Germinal center (tissue), 1 donor: ENCODE results near the gene ATRX.
A peak's percentile ranks its signal among the peaks of the same experiment; 100 is the strongest.
"Not testable (repeated sequence)": the region's sequence is repeated elsewhere in the genome, so short reads cannot be mapped to it uniquely, and the experiment has no call there.

Source experiments
- DNase-seq: peaks from one replicate; pipeline ENCODE4 v3.0.0; 2012; ENCODE audit warnings: mixed read lengths, low spot score

Gene ATRX

GRCh38 chrX:77785486-77786364, at the start of gene ATRX:
Gene ATRX (minus strand): TSS chrX:77786216. CDS start chrX:77786001, 215 bp downstream.
- DNase-seq = peak; percentile 86

- DNase-seq = not testable (repeated sequence)
Measured at GRCh38 chrX:77831544-77831943, 45.5 kb upstream of the ATRX start.

GRCh38 chrX:77821989-77822388, 36.0 kb upstream of the ATRX start:
- not testable (repeated sequence) for DNase-seq

GRCh38 chrX:77820091-77820727, 34.2 kb upstream of the ATRX start:
- no peak for DNase-seq

DNA sequence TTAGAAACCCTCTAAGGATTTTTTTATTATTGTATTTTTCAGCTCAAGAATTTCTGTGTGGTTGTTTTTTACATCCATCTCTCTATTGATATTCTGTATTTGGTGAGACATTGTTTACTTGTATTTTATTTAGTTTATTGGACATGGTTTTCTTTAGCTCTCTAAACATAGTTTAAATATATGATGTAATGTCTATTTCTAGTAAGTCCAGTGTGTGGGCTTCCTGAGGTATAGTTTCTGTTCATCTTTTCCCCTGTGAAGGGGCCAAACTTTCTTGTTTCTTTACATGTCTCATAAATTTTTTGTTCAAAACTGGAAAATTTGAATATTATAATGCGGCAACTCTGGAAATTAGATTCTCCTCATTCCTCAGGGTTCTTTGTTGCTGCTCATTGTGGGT, 28.2 kb upstream of the ATRX start:
- DNase-seq = no peak

- no peak for DNase-seq
Measured at GRCh38 chrX:77802201-77802600, 16.2 kb upstream of the ATRX start.

GRCh38 chrX:77795124-77795523, 9.1 kb upstream of the ATRX start:
- no peak for DNase-seq

- no peak for DNase-seq
Measured at GRCh38 chrX:77793946-77794345, 7.9 kb upstream of the ATRX start.

GRCh38 chrX:77788050-77788449, 2.0 kb upstream of the ATRX start:
- no peak for DNase-seq

DNA sequence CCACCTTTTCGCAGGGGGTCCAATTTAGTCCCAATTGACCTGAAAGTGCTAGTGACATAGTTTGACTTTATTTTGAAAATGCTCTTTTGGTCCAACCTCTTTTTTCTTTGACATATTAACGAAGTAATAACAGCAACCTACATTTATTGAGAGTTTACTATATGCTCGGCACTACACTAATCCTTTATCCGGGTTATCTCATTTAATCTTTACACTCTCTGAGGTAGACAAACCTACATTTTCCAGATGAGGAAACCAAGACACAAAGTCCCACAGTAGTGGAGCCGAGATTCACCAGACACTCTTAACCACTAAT, 307 bp upstream of the ATRX start:
- DNase-seq = peak; percentile 2

GRCh38 chrX:77779695-77780094, 6.3 kb downstream of the ATRX start:
- DNase-seq = no peak

DNA sequence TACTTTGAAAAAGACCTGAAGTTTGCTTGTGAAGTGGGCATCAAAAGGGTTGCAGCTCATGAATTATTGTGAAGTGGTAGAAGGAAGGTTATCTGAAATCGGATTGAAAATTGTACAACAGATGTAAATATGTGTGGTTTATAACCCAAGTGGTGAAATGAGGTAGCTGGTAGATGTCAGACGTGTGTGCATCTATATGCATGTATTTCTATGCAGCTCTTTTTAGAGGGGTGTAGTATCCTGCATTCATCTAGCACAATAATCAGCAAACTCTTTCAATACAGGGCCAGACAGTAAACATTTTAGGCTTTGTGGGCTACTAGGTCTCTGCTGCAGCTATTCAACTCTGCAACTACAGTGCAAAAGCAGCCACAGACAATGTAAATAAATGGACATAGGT, 9.4 kb downstream of the ATRX start:
- DNase-seq = no peak

GRCh38 chrX:77771601-77772000, 14.4 kb downstream of the ATRX start:
- no peak for DNase-seq

- DNase-seq = no peak
Measured at GRCh38 chrX:77768787-77769186, 17.2 kb downstream of the ATRX start.

DNA sequence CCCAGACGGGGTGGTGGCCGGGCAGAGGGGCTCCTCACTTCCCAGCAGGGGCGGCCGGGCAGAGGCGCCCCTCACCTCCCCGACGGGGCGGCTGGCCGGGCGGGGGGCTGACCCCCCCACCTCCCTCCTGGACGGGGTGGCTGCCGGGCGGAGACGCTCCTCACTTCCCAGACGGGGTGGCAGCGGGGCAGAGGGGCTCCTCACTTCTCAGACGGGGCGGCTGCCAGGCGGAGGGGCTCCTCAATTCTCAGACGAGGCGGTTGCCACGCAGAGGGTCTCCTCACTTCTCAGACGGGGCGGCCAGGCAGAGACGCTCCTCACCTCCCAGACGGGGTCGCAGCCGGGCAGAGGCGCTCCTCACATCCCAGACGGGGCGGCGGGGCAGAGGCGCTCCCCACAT, 19.8 kb downstream of the ATRX start:
- not testable (repeated sequence) for DNase-seq

GRCh38 chrX:77755561-77755960, 30.5 kb downstream of the ATRX start:
- DNase-seq = no peak

DNA sequence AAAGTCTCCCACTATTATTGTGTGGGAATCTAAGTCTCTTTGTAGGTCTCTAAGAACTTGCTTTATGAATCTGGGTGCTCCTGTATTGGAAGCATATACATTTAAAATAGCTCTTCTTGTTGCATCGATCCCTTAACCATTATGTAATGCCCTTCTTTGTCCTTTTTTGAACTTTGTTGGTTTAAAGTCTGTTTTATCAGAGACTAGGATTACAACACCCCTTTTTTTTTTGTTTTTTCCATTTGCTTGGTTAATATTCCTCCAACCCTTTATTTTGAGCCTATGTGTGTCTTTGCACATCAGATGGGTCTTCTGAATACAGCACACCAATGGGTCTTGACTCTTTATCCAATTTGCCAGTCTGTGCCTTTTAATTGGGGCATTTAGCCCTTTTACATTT, 32.1 kb downstream of the ATRX start:
- not testable (repeated sequence) for DNase-seq

GRCh38 chrX:77749695-77750094, 36.3 kb downstream of the ATRX start:
- no peak for DNase-seq

GRCh38 chrX:77743720-77744119, 42.3 kb downstream of the ATRX start:
- DNase-seq = no peak

- DNase-seq = no peak
Measured at GRCh38 chrX:77742788-77743476, 43.1 kb downstream of the ATRX start.

DNA sequence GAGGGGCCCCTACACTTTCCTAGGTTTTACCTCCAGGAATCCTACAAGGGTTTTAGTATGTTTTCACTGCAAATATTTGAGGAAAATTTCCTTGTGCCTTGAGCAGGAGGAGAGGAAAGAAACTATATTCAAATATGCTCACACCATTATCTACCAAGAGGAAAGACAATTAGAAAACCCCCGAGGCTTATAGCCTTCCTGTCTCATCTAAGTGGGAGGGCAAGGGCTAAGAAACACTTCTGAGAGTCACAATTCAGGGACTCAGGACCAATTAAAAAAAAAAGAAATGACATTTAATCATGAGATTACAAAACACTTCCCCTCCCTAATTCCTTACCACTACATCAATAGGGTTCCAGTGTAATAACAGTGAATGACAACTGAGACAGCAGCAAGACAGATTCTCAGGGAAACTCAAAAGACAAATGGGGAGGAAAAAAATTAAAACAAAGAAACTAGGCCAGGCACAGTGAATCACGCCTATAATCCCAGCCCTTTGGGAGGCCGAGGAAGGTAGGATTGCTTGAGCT, 45.6 kb downstream of the ATRX start:
- DNase-seq = no peak

- no peak for DNase-seq
Measured at GRCh38 chrX:77733342-77733741, 52.7 kb downstream of the ATRX start.
